Measurements from ENCODE around the gene SUPT3H.

SUPT3H gene

DNA sequence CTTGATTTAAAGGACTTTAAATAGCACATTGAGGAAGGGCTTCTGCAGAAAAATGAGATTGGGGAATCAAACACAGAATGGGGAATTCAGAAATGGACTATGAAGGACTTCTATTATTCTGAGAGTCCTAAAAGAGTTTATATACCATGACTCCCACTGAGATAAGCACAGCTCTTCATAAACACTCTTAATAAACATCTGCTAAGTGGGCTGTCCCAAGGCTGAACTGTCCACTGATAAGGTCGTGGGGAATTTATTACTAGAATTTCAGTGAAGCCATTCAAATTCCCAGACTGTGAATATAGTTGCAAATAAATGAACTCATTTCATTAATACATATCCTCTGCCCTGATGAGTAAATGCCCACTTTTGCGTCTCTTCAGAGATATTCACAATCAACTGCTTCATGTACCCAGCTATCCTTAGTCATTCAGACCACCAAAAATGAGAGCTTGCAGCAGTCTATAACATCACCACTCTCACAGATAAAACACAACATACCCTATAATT is 517.8 kb downstream of the SUPT3H start:
- Histone ChIP-seq H3K27ac (no peak overlapping the region), H3K4me3 (no peak overlapping the region), H3K9ac (ENCODE audit: insufficient read length) (no peak overlapping the region), H3K36me3 (ENCODE audit: insufficient read depth, low read length) (no peaks in the 10 kb centered on the region), H3K9me3 (ENCODE audit: low read depth, low read length) (no peaks in the 10 kb centered on the region)
- no peak for DNase-seq (ENCODE audit: low read depth, low spot score)
- TF ChIP-seq EZH2 (IDR thresholded peaks at IDR 0.05) (no peak), POLR2AphosphoS5 (IDR thresholded peaks at IDR 0.05; ENCODE audit: borderline replicate concordance, low read depth, low read length) (no peak), FOXP2 (optimal IDR thresholded peaks at IDR 0.05; ENCODE audit: control extremely low read depth, extremely low read length, insufficient read depth) (no peak)

DNA sequence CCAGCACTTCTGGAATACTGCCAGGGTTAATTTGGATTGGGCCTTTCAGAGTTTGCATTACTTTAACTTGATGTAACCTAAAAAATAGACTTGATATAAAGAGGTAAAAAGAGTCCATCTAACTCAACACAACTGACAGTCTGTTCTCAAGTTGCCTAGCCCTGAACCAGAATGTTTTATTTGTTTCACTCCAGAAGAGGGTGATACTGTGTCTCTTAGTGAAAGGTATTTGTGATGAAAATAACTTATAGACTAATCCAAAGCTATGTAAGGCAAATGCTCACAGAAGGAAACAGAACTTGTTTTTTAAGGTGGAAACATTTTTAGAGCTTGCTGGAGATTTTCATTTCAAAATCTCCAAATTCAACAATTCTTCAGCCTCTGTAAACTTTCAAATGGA is 518.7 kb downstream of the SUPT3H start:
- DNase-seq (ENCODE audit: low read depth, low spot score) = no peak
- no peak overlapping the region for H3K27ac ChIP-seq
- no peak overlapping the region for H3K4me3 ChIP-seq

DNA sequence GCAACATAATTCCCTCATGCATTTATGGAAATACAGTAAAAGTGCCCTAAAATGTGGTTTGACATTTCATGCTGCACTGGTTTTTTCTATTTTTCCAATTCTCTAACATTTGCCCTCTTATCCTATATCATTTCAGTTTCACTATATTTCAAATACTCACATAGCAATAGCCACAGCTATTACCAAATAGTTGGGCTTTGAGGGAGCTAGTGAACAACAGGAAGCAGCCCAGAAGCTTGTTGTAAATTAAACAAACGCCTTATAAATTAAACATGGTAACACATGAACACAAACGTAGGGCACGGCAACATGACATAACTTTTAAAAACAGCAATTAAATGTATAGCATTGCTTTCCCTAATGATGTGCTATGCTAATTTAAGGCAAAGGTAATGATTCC is 521.3 kb downstream of the SUPT3H start:
- TF ChIP-seq EZH2 (IDR thresholded peaks at IDR 0.05) (no peak), FOXP2 (optimal IDR thresholded peaks at IDR 0.05; ENCODE audit: control extremely low read depth, extremely low read length, insufficient read depth) (peak; percentile 73)

More for the DNA sequence above, 518.7 kb downstream of the SUPT3H start:
- Histone ChIP-seq H3K36me3 (ENCODE audit: insufficient read depth, low read length) (no peaks in the 10 kb centered on the region), H3K9ac (ENCODE audit: insufficient read length) (no peak overlapping the region), H3K9me3 (ENCODE audit: low read depth, low read length) (no peaks in the 10 kb centered on the region)
- TF ChIP-seq EZH2 (IDR thresholded peaks at IDR 0.05) (no peak), POLR2AphosphoS5 (IDR thresholded peaks at IDR 0.05; ENCODE audit: borderline replicate concordance, low read depth, low read length) (no peak), FOXP2 (optimal IDR thresholded peaks at IDR 0.05; ENCODE audit: control extremely low read depth, extremely low read length, insufficient read depth) (no peak)

DNA sequence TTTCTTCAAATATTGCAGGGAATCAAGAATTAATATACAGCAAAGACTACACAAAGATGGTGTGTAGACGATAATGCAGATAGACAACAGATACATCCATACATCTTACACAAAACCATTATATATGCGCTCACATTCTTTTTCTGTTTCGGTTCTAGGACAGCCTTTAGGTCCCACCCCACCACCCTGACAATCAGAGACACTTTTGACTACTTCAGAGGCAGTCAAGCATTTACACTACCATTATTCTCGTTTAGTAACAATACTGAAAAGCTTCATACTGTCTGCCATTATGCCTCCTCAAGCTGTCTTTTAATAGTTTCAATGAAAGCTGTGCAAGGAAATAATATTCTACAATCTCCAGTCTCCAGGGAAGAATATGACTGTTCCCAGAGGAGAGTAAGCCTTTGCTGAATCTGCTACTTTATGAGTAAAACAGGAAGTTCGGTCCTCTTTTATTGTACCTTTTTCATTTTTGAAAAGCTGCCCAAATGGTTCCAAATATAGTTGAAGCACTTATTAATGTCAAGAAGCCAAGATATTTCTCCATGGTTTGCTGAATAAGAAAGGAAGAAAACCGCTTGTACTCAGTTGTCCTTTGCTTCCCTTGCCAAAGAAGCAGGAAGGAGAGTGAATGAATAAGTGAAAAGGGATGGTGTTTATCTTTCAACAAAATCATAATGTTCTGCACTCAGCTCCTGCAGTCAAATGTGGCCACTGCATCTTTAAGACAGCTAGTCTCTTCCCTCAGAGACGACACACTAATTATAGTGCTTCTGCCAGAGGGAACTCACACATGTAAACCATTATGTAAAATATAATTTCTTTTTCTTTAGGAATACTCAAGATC is 521.9 kb downstream of the SUPT3H start:
- H3K4me3 ChIP-seq = peak overlapping the region; percentile 73
- TF ChIP-seq FOXP2 (optimal IDR thresholded peaks at IDR 0.05; ENCODE audit: control extremely low read depth, extremely low read length, insufficient read depth) (no peak), EZH2 (IDR thresholded peaks at IDR 0.05) (no peak), POLR2AphosphoS5 (IDR thresholded peaks at IDR 0.05; ENCODE audit: borderline replicate concordance, low read depth, low read length) (peak; percentile 70; the same call in 1 of the 2 replicates)
- H3K36me3 ChIP-seq (ENCODE audit: insufficient read depth, low read length) = no peaks in the 10 kb centered on the region
- peak overlapping the region; percentile 92 for H3K27ac ChIP-seq
- no peak overlapping the region for H3K9ac ChIP-seq (ENCODE audit: insufficient read length)
- peak; percentile 99 for DNase-seq (ENCODE audit: low read depth, low spot score)
- no peaks in the 10 kb centered on the region for H3K9me3 ChIP-seq (ENCODE audit: low read depth, low read length)

More for the DNA sequence above, 521.3 kb downstream of the SUPT3H start:
- DNase-seq (ENCODE audit: low read depth, low spot score) = no peak
- peak overlapping the region; percentile 28 for H3K9ac ChIP-seq (ENCODE audit: insufficient read length)
- H3K9me3 ChIP-seq (ENCODE audit: low read depth, low read length) = no peaks in the 10 kb centered on the region
- H3K27ac ChIP-seq = peak overlapping the region; percentile 92
- peak overlapping the region; percentile 73 for H3K4me3 ChIP-seq
- no peaks in the 10 kb centered on the region for H3K36me3 ChIP-seq (ENCODE audit: insufficient read depth, low read length)

DNA sequence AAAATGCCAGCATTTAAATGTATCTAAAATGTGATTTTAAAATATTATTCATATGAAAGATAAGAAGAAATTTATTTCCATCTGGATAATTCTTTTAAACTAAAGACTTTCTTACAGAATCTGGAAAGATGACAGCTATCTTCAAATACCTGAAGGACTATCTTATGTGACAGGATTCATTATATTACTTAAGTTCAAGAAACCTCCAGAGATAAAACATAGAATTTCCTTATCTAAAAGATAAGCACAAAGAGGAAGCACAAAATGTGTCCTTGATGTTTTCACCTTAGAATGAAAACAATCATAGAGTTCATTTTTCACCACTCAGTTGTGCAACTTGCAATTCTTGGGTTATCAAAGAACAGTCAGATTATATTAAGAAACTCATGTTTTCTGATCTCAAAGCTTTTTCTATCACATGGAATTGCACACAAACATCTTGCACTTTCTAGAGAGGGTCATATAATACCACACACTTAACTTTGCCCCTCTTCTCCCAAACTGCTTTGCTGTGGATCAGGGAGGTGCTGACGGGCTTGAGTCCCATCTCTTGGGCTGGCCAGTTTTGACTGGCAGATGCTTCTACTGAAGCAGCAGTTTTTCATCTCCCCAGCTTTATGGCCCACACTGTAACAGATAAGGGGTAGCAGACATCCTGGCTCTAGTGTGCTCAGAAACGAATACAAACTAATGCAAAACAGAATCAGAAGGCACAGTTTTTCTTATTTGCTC is 522.9 kb downstream of the SUPT3H start:
- no peaks in the 10 kb centered on the region for H3K36me3 ChIP-seq (ENCODE audit: insufficient read depth, low read length)
- H3K9ac ChIP-seq (ENCODE audit: insufficient read length) = no peak overlapping the region
- DNase-seq (ENCODE audit: low read depth, low spot score) = no peak
- peak overlapping the region; percentile 92; the same call in 1 of the 2 replicates for H3K27ac ChIP-seq
- TF ChIP-seq EZH2 (IDR thresholded peaks at IDR 0.05) = no peak
- TF ChIP-seq FOXP2 (optimal IDR thresholded peaks at IDR 0.05; ENCODE audit: control extremely low read depth, extremely low read length, insufficient read depth) = peak; percentile 16
- H3K9me3 ChIP-seq (ENCODE audit: low read depth, low read length) = no peaks in the 10 kb centered on the region
- peak overlapping the region; percentile 73 for H3K4me3 ChIP-seq

DNA sequence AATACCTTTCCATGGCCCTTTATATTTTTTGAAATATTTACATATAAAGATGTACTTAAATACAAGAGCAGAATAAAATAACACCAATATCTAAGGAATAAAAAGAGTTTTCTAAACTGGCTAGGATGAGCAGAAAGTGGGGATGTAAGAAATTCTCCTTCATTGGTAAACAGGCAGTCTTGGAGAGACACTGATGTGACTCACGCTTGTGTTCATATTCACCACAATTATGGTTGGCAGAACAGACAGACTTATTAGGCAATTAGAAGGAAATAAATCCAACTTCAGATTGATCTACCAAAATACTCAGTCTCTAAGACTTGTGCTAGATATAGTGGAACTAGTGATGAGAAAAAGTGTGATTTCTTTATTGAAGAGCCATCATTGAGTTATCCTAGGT is 526.6 kb downstream of the SUPT3H start:
- no peaks in the 10 kb centered on the region for H3K36me3 ChIP-seq (ENCODE audit: insufficient read depth, low read length)
- no peak overlapping the region for H3K27ac ChIP-seq
- H3K9me3 ChIP-seq (ENCODE audit: low read depth, low read length) = no peaks in the 10 kb centered on the region
- no peak for DNase-seq (ENCODE audit: low read depth, low spot score)
- H3K4me3 ChIP-seq = no peak overlapping the region
- no peak overlapping the region for H3K9ac ChIP-seq (ENCODE audit: insufficient read length)
- TF ChIP-seq FOXP2 (optimal IDR thresholded peaks at IDR 0.05; ENCODE audit: control extremely low read depth, extremely low read length, insufficient read depth) = no peak
- TF ChIP-seq EZH2 (IDR thresholded peaks at IDR 0.05) = no peak
- TF ChIP-seq POLR2AphosphoS5 (IDR thresholded peaks at IDR 0.05; ENCODE audit: borderline replicate concordance, low read depth, low read length) = no peak

DNA sequence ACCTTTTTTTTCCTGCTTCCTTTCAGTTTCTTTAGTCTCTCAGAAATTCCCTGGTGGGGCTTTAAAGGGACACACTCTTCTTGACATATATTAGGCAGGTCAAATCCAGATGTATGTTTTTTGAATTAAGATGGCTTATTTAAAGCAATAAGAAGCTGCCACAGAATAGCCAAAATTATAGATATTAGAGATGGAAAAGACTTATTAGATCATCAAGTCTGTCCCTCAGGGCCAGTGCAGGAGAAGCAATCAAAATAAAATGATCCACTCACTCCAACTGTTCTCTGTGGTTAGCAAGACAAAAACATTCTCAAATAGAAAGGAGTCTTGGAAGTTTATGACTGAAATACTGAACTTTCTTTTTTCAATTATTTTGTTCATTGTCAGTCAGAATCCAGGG is 527.4 kb downstream of the SUPT3H start:
- H3K9ac ChIP-seq (ENCODE audit: insufficient read length) = no peak overlapping the region
- H3K36me3 ChIP-seq (ENCODE audit: insufficient read depth, low read length) = no peaks in the 10 kb centered on the region
- H3K27ac ChIP-seq = no peak overlapping the region
- no peak for DNase-seq (ENCODE audit: low read depth, low spot score)
- no peaks in the 10 kb centered on the region for H3K9me3 ChIP-seq (ENCODE audit: low read depth, low read length)
- TF ChIP-seq POLR2AphosphoS5 (IDR thresholded peaks at IDR 0.05; ENCODE audit: borderline replicate concordance, low read depth, low read length) (no peak), FOXP2 (optimal IDR thresholded peaks at IDR 0.05; ENCODE audit: control extremely low read depth, extremely low read length, insufficient read depth) (no peak), EZH2 (IDR thresholded peaks at IDR 0.05) (no peak)
- no peak overlapping the region for H3K4me3 ChIP-seq

DNA sequence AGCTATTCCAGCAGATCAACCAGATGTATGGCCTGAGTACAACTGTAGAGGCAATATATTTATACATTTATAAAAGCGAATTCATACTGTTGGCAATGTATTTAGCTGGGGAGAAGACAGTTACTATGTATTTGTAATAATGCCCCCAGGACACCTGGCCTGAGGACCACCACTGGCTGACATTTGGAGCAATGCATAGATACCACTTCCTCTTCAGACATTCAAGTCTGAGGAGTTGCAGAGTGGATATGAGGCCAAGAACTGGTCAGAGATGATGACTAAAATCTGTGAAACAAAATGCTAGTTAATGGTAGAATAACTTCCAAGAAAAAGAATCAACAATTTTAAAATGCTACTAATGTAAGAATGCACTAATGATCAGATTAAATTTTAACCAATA is 527.9 kb downstream of the SUPT3H start:
- DNase-seq (ENCODE audit: low read depth, low spot score) = no peak
- TF ChIP-seq POLR2AphosphoS5 (IDR thresholded peaks at IDR 0.05; ENCODE audit: borderline replicate concordance, low read depth, low read length) (no peak), FOXP2 (optimal IDR thresholded peaks at IDR 0.05; ENCODE audit: control extremely low read depth, extremely low read length, insufficient read depth) (no peak), EZH2 (IDR thresholded peaks at IDR 0.05) (no peak)
- H3K36me3 ChIP-seq (ENCODE audit: insufficient read depth, low read length) = no peaks in the 10 kb centered on the region
- no peak overlapping the region for H3K27ac ChIP-seq
- H3K9me3 ChIP-seq (ENCODE audit: low read depth, low read length) = no peaks in the 10 kb centered on the region
- no peak overlapping the region for H3K9ac ChIP-seq (ENCODE audit: insufficient read length)
- no peak overlapping the region for H3K4me3 ChIP-seq

Data from SK-N-MC (cell line).